GM21528 (cell line): Measurements from ENCODE around the gene ATXN7L1.
"Not testable (repeated sequence)": the region's sequence is repeated elsewhere in the genome, so short reads cannot be mapped to it uniquely, and the experiment has no call there.

Source experiments
- ATAC-seq: cut with Tn5 transposase; IDR thresholded peaks from one replicate; pipeline ENCODE4 v1.9.1; 2021; ENCODE audit warnings: mild to moderate bottlenecking, moderate library complexity; ENCODE audit not compliant: unreplicated experiment, low FRiP score

Gene ATXN7L1

DNA sequence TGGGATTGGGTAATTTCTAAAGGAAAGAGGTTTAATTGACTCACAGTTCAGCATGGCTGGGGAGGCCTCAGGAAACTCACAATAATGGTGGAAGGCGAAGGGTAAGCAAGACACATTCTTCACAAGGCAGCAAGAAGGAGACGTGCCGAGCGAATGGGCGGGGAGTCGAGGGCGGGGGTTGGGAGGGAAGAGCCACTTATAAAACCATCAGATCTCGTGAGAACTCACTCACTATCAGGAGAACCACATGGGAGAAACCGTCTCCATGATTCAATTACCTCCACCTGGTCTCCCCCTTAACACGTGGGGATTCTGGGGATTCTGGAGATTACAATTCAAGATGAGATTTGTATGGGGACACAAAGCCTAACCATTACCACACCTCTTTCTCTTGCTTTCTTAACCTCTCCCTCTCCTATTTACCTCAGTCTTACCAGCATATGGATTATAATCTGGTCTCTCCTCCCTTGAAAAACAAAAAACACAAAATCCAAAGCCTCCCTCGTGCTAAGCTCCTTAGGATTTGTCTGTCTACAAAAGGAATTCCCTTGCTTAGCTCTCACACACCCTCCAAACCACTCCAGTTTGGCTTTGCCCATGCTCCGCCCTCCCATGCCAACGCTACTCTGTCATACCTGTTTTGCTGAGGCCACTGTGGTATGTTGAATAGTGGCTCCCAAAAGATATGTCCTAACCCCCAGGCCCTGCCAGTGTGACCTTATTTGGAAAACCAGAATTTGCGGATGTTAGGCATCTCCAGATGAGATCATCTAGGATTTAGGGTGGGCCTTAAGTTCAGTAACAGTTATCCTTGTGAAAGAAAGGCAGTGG lies 275.5 kb downstream of the ATXN7L1 start:
- ATAC-seq = no peak

GRCh38 chr7:105599551-105599950 lies 276.8 kb downstream of the ATXN7L1 start:
- no peak for ATAC-seq

GRCh38 chr7:105599080-105599479 lies 277.3 kb downstream of the ATXN7L1 start:
- ATAC-seq = not testable (repeated sequence)

DNA sequence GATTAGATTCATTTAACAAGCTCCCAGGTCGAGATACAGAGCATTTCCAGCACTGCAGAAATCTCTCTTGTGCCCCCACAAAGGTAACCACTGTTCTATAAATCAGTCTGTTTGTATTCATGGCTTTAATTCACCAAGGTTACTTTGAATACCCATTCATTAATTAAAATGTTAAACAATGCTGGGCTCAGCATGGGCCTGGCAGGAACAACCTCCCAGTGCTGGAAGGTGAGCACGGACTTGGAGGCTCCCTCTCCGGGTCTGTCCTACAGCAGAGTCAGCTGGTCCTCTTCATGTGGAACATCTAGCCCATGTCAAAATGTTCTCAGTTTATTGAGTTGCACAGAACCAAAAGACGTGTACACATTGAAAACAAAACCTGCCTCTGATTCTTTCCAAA lies 279.5 kb downstream of the ATXN7L1 start:
- ATAC-seq = no peak

DNA sequence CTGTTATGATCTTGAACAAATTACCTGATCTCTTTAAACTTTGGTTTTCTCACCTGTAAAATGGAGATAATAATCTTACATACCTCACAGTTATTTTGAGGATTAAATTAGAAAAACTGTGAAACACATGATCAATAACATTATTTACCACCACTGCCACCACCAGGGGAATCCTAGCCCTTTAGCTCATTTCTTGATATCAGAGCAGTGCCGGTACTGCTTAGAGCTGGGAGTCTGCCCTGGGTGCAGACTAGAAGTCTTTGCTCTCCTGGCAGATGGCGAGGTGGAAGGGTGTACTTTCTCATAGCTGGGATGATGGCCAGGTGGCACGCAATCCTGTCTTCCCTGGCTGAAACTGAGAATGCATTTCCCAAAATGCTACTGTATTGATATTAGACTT lies 282.4 kb downstream of the ATXN7L1 start:
- ATAC-seq = no peak

GRCh38 chr7:105591522-105591921 lies 284.9 kb downstream of the ATXN7L1 start:
- no peak for ATAC-seq

DNA sequence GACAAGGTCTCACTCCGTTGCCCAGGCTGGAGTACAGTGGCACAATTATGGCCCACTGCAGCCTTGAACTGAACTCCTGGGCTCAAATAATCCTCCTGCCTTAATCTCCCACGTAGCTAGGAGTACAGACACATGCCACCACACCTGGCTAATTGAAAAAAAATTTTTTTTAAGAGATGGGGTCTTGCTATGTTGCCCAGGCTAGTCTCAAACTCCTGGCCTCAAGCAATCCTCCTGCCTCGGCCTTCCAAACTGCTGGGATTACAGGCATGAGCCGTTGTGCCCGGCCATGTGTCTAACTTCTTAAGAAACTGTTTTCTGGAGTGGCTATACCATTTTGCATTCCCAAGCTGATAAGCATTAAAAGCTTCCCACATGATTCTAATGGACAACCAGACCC lies 285.6 kb downstream of the ATXN7L1 start:
- ATAC-seq = no peak

DNA sequence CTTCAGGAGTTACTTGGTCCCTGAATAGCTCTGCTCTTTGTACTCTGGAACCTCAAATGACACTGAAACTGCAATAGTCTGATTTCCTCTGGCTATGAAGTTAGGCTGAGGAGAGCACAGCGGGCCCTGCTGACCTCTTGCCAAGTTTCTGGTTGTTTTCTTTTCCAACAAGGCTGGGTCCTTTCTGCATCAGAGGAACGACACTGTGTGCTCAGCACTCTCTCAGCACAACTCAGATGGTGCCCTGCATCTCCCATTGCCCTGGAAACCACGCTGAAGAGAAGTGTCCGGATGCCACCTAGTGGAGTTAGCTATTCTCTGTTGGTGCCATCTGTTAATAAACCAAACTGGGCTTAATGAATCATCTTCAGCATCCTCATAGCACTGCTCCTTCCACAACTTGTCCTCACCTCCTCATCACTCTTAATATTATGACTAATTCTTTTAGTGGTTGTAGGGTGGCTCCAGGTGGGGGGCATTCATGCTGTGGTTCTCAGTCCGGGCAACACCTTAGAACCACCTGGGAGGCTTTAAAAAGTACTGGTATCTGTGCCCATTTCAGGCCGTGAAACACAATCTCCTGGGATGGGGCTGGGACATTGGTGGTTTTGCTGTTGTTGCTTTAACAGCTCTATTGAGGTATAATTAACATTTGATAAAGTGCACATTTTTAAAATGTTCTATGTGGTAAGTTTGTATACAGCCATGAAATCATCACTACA lies 286.9 kb downstream of the ATXN7L1 start:
- ATAC-seq = peak; percentile 67

DNA sequence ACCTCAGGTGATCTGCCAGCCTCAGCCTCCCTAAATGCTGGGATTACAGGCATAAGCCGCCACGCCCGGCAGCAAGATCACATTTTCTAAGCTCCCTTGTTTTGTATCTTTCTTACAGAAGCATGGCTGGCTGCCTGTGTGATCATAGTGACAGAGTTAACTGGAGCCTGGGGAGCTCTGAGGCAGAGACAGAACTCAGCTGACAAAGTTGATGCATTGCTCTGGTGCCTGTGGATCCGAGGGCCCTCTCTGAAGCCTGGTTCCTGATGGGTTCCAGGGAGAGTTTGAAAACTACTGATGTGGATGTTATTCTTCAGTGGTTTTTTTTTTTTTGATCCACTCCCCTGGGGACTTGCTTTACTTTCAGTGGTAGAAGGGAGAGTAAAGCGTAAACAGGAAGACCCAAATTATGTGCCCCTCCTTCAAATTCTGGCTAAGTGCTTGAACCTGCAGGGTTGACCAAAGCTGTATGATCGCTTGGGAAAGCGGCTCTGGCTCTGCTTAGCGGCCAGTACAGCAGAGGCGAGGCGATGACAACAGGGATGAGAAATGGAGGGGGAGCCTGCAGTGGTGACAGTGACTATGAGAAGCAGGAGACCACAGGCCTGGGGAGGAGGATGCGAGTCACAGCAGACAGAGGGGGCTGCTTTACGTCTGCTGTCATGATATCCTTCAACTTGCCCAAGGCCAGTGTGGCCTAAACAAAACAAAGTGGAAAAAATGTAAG lies 288.3 kb downstream of the ATXN7L1 start:
- no peak for ATAC-seq

GRCh38 chr7:105585850-105586500 lies 290.4 kb downstream of the ATXN7L1 start:
- ATAC-seq = no peak

DNA sequence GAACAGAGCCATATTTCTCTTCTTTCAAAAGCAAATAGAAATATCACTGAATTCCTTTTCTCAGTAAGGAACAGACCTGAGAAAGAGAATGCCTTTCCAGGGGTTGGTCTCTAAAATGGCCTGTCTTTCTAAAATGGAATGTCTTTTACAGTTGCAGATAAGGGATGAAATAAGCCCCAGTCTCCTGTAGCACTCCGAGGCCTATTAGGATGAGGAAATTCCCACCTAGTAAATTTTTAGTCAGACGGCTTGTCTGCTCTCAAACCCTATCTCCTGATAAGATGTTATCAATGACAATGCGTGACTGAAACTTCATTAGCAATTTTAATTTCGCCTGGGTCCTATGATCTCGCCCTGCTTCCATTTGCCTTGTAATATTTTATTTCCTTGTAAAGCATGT lies 292.2 kb downstream of the ATXN7L1 start:
- no peak for ATAC-seq

DNA sequence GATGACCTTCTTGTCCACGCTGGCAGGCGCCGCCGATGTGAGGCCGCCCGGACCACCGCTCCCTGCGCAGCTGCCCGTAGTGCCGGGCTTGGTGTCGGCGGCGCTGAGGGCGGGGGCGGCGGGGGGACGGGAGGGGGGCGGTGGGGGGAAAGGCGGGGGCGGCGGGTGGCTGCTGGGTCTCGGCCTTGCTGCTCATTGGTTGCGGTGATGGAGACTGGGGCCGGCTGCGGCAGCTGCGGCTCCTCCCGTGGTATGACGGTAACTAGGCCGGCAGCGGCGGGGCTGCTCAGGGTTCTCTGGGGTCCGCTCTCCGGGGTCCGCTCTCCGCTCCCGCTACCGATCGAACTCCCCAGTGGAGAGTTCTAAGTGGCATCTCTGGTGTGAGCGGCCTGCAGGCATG lies 293.3 kb downstream of the ATXN7L1 start:
- no peak for ATAC-seq

DNA sequence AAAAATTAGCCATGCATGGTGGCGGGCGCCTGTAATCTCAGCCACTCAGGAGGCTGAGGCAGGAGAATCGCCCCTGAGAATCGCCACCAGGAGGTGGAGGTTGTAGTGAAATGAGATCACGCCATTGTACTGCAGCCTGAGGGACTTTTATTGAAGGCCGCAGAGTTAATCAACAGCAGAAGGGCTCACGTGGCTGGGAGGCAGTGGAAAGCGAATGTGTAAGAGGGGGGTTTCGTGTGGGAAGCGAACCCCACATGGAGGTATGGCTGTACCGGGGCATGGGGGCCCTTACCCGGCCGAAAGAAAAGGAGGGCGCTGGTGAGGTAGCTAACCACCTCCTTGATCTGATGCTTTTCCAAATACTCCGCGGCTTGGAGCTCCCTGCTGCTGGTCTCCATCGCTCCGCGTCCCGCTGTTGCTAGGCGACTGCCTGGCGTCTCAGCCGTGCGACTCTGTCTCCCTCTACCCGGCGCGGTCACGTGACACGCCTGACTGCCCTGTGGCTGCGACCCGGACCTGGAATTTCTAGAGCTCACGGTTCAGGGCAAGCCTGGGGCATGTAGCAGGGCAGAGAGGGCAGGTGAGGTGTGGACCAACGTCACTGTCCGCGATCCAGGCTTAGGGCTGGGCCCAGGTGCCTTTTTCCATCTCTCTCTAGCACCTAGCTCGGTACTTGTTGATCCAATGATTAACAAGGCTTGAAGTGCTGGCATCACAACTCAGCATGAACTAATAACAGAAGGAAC lies 295.2 kb downstream of the ATXN7L1 start, which contains the start of gene EFCAB10:
TSS of gene EFCAB10 (minus strand) at position 428 of the 746 bp plus-strand sequence. CDS start at position 398, 30 bp downstream.
- peak; percentile 66 for ATAC-seq

- no peak for ATAC-seq
These were observed 296.2 kb downstream of the ATXN7L1 start for GRCh38 chr7:105580022-105580740.

GRCh38 chr7:105578496-105578895 lies 297.9 kb downstream of the ATXN7L1 start:
- ATAC-seq = no peak

GRCh38 chr7:105577251-105577650 lies 299.1 kb downstream of the ATXN7L1 start:
- ATAC-seq = no peak

GRCh38 chr7:105571891-105572290 lies 304.5 kb downstream of the ATXN7L1 start:
- no peak for ATAC-seq

DNA sequence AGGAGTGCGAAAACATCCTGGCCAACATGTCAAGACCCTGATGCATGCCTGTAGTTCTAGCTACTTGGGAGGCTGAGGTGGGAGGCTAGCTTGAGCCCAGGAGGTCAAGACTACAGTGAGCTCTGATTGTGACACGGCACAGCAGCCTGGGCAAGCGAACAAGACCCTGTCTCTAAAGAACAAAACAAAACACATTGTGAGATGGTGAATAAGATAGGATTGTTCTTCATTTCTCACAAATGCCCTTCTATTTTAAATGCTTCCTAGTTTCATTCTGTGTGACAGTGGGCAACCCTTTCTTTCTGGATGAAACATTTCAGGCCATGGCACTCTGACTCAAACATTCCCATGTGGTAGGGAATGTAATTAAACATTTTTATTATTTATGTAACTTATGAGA lies 308.6 kb downstream of the ATXN7L1 start:
- no peak for ATAC-seq

DNA sequence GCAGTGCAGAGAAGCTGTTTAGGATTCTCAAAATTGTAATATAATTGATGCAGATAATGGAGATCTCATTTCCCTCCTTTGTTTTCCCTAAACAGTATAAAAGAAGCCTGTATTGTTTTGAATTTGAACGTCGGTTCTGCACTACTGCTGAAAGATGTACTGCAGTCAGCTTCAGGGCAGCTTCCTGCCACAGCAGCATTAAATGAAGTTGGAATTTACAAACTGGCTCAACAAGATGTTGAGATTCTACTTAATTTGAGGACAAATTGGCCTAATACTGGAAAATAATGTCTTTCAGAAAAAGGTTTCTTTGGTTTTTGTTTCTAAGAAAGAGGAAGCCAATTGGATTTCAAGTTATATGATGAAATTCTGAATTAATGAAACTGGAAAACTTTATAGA lies 309.4 kb downstream of the ATXN7L1 start:
- no peak for ATAC-seq
